HepG2 (cell line): ENCODE measurements around the gene ZNF593OS. TPM values are rescaled to one million over a fixed set of nuclear protein-coding genes. Genes with fewer than 3 reads are reported as not detected.
A peak's percentile ranks its signal among the peaks of the same experiment; 100 is the strongest.

Experiments
- GTF2F1 ChIP-seq: fragments of 150-350 bp; IDR thresholded peaks from 2 replicates; pipeline ENCODE4 v1.6.1; 2014; ENCODE audit warnings: low read length
- IKZF1 ChIP-seq: fragments of 450-650 bp; IDR thresholded peaks from 2 replicates; pipeline ENCODE4 v1.7.1; 2016
- KDM1A ChIP-seq: IDR thresholded peaks from 2 replicates; pipeline ENCODE4 v1.6.1; 2016; ENCODE audit warnings: missing compliant biosample characterization
- KDM3A ChIP-seq: IDR thresholded peaks from 2 replicates; pipeline ENCODE4 v1.6.1; 2018; ENCODE audit warnings: low read depth, missing compliant biosample characterization
- MED8 ChIP-seq: sonication (generic); formaldehyde crosslinking; IDR thresholded peaks from 2 replicates; pipeline ENCODE4 v1.8.1; 2023; ENCODE audit warnings: mild to moderate bottlenecking, missing genetic modification reagents; ENCODE audit not compliant: insufficient replicate concordance
- MTA3 ChIP-seq: sonication (generic); formaldehyde crosslinking; IDR thresholded peaks from 2 replicates; pipeline ENCODE4 v1.4.0; 2020; ENCODE audit warnings: missing genetic modification reagents
- NFE2L2 ChIP-seq: fragments of 150-350 bp; IDR thresholded peaks from 2 replicates; pipeline ENCODE4 v1.6.1; 2014; ENCODE audit warnings: low read length
- NFRKB ChIP-seq: fragments of 450-650 bp; IDR thresholded peaks from 2 replicates; pipeline ENCODE4 v1.6.1; 2017
- NKX3-1 ChIP-seq: sonication (generic); formaldehyde crosslinking; IDR thresholded peaks from 2 replicates; pipeline ENCODE4 v1.5.0; 2020; ENCODE audit warnings: missing genetic modification reagents
- PRMT3 ChIP-seq: sonication (generic); formaldehyde crosslinking; IDR thresholded peaks from 2 replicates; pipeline ENCODE4 v1.8.1; 2022; ENCODE audit warnings: low read depth, mild to moderate bottlenecking, moderate library complexity, missing genetic modification reagents, borderline replicate concordance
- SALL1 ChIP-seq: sonication (generic); formaldehyde crosslinking; IDR thresholded peaks from 2 replicates; pipeline ENCODE4 v1.8.0; 2022; ENCODE audit warnings: mild to moderate bottlenecking, missing genetic modification reagents
- SAP130 ChIP-seq: IDR thresholded peaks from 2 replicates; pipeline ENCODE4 v1.6.1; 2016; ENCODE audit warnings: low read depth
- SIN3B ChIP-seq: fragments of 150-350 bp; IDR thresholded peaks from 2 replicates; pipeline ENCODE4 v1.6.1; 2014; ENCODE audit warnings: low read length
- TARDBP ChIP-seq: sonication (generic); formaldehyde crosslinking; IDR thresholded peaks from 2 replicates; pipeline ENCODE4 v1.8.0; 2022; ENCODE audit warnings: mild to moderate bottlenecking, missing genetic modification reagents
- TOE1 ChIP-seq: sonication (generic); formaldehyde crosslinking; IDR thresholded peaks from 2 replicates; pipeline ENCODE4 v1.4.0; 2020; ENCODE audit warnings: mild to moderate bottlenecking, missing genetic modification reagents
- ZC3H4 ChIP-seq: sonication (generic); formaldehyde crosslinking; IDR thresholded peaks from 2 replicates; pipeline ENCODE4 v1.4.0; 2020; ENCODE audit warnings: missing genetic modification reagents, borderline replicate concordance
- ZFY ChIP-seq: sonication (generic); formaldehyde crosslinking; IDR thresholded peaks from 2 replicates; pipeline ENCODE4 v1.4.0; 2020; ENCODE audit warnings: missing genetic modification reagents
- ZIK1 ChIP-seq: sonication (generic); formaldehyde crosslinking; IDR thresholded peaks from 2 replicates; pipeline ENCODE4 v1.5.0; 2020; ENCODE audit warnings: mild to moderate bottlenecking, low read depth, missing genetic modification reagents, borderline replicate concordance
- ZNF121 ChIP-seq: sonication (generic); formaldehyde crosslinking; IDR thresholded peaks from 2 replicates; pipeline ENCODE4 v1.5.0; 2020; ENCODE audit warnings: mild to moderate bottlenecking, missing genetic modification reagents
- ZZZ3 ChIP-seq: sonication (generic); formaldehyde crosslinking; IDR thresholded peaks from 2 replicates; pipeline ENCODE4 v1.4.0; 2020; ENCODE audit warnings: missing genetic modification reagents, mild to moderate bottlenecking, borderline replicate concordance
- polyA plus RNA-seq, 8 experiments: library from polyadenylated mRNA; depleted of rRNA in 3 of 8; stranded (reverse) in 7 of 8; unstranded in 1 of 8; fragments of >200 nt; fragmentation: Illumina TruSeq in 4 of 8; extraction: Trizol in 4 of 8; gene quantifications; 2 replicates each; pipeline versions ENCODE4 v1.2.1 to v1.2.3, GENCODE V29; 2011 to 2016; ENCODE audit warnings: low read depth in 4 of 8, missing spikeins in 1 of 8, mixed read lengths in 1 of 8; ENCODE audit not compliant: insufficient read depth in 1 of 8
- total RNA-seq, 5 experiments: library from RNA; depleted of rRNA; stranded (reverse); fragments of >200 nt; fragmentation: Illumina TruSeq; extraction: Trizol; gene quantifications; 2 replicates each; pipeline ENCODE4 v1.2.3, GENCODE V29; 2016; ENCODE audit warnings: low read depth in 1 of 5
- TF ChIP-seq, protein P1 (sequence below): IDR thresholded peaks from 2 replicates; pipeline ENCODE4 v1.6.1; 2018; ENCODE audit warnings: missing genetic modification reagents, mild to moderate bottlenecking, missing compliant biosample characterization
- TF ChIP-seq, protein P2 (sequence below): sonication (generic); formaldehyde crosslinking; IDR thresholded peaks from 2 replicates; pipeline ENCODE4 v1.5.1; 2020; ENCODE audit warnings: mild to moderate bottlenecking, moderate library complexity, missing genetic modification reagents
- TF ChIP-seq, protein P3 (sequence below): sonication (generic); formaldehyde crosslinking; IDR thresholded peaks from 2 replicates; pipeline ENCODE4 v1.4.0; 2020; ENCODE audit warnings: mild to moderate bottlenecking, missing genetic modification reagents
- TF ChIP-seq, protein P4 (sequence below): sonication (generic); formaldehyde crosslinking; IDR thresholded peaks from 2 replicates; pipeline ENCODE4 v1.4.0; 2020; ENCODE audit warnings: missing genetic modification reagents, borderline replicate concordance

ZNF593OS gene
- total and polyA plus RNA-seq, 2 of the 13 experiments (the other 11 are each of a cell fraction or from before 2014, with no cell fraction given) = not detected

DNA sequence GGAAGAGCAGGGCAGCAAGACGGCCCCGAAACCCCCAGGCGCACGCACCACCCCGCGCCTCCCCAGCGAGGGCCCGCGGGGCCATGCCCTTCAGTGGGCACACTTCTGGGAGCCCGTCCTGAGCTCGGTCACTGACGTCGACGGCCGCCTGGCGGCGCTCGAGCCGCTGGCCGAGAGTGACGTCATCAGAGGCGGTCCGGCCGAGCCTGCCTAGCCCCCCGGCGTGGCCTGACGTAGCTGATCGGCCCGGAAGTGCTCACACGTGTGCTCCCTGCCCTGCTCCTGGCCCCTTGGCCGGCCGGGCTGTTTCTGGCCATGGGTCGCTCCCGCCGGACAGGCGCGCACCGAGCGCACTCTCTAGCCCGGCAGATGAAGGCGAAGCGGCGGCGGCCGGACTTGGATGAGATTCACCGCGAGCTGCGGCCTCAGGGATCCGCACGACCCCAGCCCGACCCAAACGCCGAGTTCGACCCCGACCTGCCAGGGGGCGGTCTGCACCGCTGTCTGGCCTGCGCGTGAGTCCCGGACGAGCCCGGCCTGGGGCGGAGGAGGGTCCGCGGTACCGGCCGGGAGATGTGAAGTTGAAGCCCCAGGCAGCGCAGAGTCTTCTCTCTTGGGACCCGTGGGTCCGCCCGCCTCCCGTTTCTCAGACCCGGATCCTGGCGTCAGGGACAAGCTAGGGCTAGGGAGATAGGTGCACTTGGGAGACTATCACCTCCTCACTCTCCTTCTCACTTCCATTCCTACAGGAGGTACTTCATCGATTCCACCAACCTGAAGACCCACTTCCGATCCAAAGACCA lies 1.8 kb downstream of the ZNF593OS start, which contains the start of gene ZNF593 (continued):
- peak; percentile 90 for TF ChIP-seq SALL1 (CRISPR knock-in tag)
- TF ChIP-seq ZC3H4 (CRISPR knock-in tag) = no peak
- peak; percentile 66; the same call in 1 of the 2 replicates for TF ChIP-seq KDM3A
- TF ChIP-seq MTA3 (CRISPR knock-in tag) = no peak
- peak; percentile 90; the same call in 1 of the 2 replicates for TF ChIP-seq ZZZ3 (CRISPR knock-in tag)
- no peak for TF ChIP-seq IKZF1
- TF ChIP-seq NFRKB = no peak
- no peak for TF ChIP-seq SIN3B
- TF ChIP-seq PRMT3 (CRISPR knock-in tag) = no peak
- TF ChIP-seq TARDBP (CRISPR knock-in tag) = peak; percentile 95
- TF ChIP-seq, protein P1, sequence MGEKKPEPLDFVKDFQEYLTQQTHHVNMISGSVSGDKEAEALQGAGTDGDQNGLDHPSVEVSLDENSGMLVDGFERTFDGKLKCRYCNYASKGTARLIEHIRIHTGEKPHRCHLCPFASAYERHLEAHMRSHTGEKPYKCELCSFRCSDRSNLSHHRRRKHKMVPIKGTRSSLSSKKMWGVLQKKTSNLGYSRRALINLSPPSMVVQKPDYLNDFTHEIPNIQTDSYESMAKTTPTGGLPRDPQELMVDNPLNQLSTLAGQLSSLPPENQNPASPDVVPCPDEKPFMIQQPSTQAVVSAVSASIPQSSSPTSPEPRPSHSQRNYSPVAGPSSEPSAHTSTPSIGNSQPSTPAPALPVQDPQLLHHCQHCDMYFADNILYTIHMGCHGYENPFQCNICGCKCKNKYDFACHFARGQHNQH (CRISPR knock-in tag) = peak; percentile 80
- TF ChIP-seq TOE1 (CRISPR knock-in tag) = no peak
- peak; percentile 94 for TF ChIP-seq ZFY (CRISPR knock-in tag)
- TF ChIP-seq NFE2L2 = no peak
- TF ChIP-seq, protein P2, sequence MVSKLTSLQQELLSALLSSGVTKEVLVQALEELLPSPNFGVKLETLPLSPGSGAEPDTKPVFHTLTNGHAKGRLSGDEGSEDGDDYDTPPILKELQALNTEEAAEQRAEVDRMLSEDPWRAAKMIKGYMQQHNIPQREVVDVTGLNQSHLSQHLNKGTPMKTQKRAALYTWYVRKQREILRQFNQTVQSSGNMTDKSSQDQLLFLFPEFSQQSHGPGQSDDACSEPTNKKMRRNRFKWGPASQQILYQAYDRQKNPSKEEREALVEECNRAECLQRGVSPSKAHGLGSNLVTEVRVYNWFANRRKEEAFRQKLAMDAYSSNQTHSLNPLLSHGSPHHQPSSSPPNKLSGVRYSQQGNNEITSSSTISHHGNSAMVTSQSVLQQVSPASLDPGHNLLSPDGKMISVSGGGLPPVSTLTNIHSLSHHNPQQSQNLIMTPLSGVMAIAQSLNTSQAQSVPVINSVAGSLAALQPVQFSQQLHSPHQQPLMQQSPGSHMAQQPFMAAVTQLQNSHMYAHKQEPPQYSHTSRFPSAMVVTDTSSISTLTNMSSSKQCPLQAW (CRISPR knock-in tag) = peak; percentile 88
- TF ChIP-seq, protein P3, sequence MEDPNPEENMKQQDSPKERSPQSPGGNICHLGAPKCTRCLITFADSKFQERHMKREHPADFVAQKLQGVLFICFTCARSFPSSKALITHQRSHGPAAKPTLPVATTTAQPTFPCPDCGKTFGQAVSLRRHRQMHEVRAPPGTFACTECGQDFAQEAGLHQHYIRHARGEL (CRISPR knock-in tag) = peak; percentile 88; the same call in 1 of the 2 replicates
- peak; percentile 55; the same call in 1 of the 2 replicates for TF ChIP-seq NKX3-1 (CRISPR knock-in tag)
- no peak for TF ChIP-seq KDM1A
- TF ChIP-seq MED8 (CRISPR knock-in tag) = peak; percentile 79
- TF ChIP-seq GTF2F1 = no peak
- peak; percentile 99 for TF ChIP-seq SAP130
- no peak for TF ChIP-seq ZNF121
- TF ChIP-seq, protein P4, sequence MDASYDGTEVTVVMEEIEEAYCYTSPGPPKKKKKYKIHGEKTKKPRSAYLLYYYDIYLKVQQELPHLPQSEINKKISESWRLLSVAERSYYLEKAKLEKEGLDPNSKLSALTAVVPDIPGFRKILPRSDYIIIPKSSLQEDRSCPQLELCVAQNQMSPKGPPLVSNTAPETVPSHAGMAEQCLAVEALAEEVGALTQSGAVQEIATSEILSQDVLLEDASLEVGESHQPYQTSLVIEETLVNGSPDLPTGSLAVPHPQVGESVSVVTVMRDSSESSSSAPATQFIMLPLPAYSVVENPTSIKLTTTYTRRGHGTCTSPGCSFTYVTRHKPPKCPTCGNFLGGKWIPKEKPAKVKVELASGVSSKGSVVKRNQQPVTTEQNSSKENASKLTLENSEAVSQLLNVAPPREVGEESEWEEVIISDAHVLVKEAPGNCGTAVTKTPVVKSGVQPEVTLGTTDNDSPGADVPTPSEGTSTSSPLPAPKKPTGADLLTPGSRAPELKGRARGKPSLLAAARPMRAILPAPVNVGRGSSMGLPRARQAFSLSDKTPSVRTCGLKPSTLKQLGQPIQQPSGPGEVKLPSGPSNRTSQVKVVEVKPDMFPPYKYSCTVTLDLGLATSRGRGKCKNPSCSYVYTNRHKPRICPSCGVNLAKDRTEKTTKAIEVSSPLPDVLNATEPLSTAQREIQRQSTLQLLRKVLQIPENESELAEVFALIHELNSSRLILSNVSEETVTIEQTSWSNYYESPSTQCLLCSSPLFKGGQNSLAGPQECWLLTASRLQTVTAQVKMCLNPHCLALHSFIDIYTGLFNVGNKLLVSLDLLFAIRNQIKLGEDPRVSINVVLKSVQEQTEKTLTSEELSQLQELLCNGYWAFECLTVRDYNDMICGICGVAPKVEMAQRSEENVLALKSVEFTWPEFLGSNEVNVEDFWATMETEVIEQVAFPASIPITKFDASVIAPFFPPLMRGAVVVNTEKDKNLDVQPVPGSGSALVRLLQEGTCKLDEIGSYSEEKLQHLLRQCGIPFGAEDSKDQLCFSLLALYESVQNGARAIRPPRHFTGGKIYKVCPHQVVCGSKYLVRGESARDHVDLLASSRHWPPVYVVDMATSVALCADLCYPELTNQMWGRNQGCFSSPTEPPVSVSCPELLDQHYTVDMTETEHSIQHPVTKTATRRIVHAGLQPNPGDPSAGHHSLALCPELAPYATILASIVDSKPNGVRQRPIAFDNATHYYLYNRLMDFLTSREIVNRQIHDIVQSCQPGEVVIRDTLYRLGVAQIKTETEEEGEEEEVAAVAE = peak; percentile 72
- peak; percentile 90 for TF ChIP-seq ZIK1 (CRISPR knock-in tag)
